Gastroesophageal sphincter (tissue), 4 donors: ENCODE results near the gene CISD3. TPM values are rescaled to one million over a fixed set of nuclear protein-coding genes. Genes with fewer than 3 reads are reported as not detected.
A peak's percentile ranks its signal among the peaks of the same experiment; 100 is the strongest.

Source experiments
- ATAC-seq: fragments of 150-250 bp; one replicate; pipeline ENCODE4 v1.9.1; 2016; ENCODE audit warnings: mild to moderate bottlenecking, moderate library complexity
- H3K27ac ChIP-seq, 4 donors: fragments of 200-600 bp; sonication (generic) in 3 of 4; 1 replicate in 3 of 4; 2 replicates in 1 of 4; pipeline ENCODE4 v1.5.1; 2016 to 2019
- H3K27me3 ChIP-seq: fragments of 200-600 bp; sonication (generic); one replicate; pipeline ENCODE4 v1.5.1; 2019
- H3K36me3 ChIP-seq, 2 donors: fragments of 200-600 bp; sonication (generic); one replicate each; pipeline ENCODE4 v1.5.1; 2019; ENCODE audit warnings: control low read depth in 1 of 2
- H3K4me1 ChIP-seq, 3 donors: fragments of 200-600 bp; sonication (generic); 1 replicate in 2 of 3; 2 replicates in 1 of 3; pipeline ENCODE4 v1.5.1; 2016 to 2019; ENCODE audit warnings: control low read depth in 2 of 3
- H3K4me3 ChIP-seq, 2 donors: fragments of 200-600 bp; sonication (generic); one replicate each; pipeline ENCODE4 v1.5.1; 2019; ENCODE audit warnings: mild to moderate bottlenecking in 1 of 2, moderate library complexity in 1 of 2
- H3K9me3 ChIP-seq, 3 donors: fragments of 200-600 bp; sonication (generic); one replicate each; pipeline ENCODE4 v1.5.1; 2017 to 2019; ENCODE audit warnings: control low read depth in 2 of 3
- CTCF ChIP-seq, 4 experiments: fragments of 200-600 bp in 2 of 4; fragments of 450-650 bp in 2 of 4; sonication (generic) in 1 of 4; IDR thresholded peaks; one replicate each; pipeline ENCODE4 v1.5.1; 2017 to 2019; ENCODE audit warnings: antibody characterized with exemption in 4 of 4, mild to moderate bottlenecking in 2 of 4, moderate library complexity in 2 of 4
- EP300 ChIP-seq: sonication (generic); formaldehyde crosslinking; IDR thresholded peaks from one replicate; pipeline ENCODE4 v1.6.1; 2017; ENCODE audit warnings: antibody characterized with exemption, mild to moderate bottlenecking
- POLR2A ChIP-seq, 2 donors: fragments of 450-650 bp; IDR thresholded peaks; one replicate each; pipeline ENCODE4 v1.6.1; 2017; ENCODE audit warnings: antibody characterized with exemption in 2 of 2, mild to moderate bottlenecking in 2 of 2, moderate library complexity in 1 of 2
- POLR2AphosphoS5 ChIP-seq: sonication (generic); formaldehyde crosslinking; IDR thresholded peaks from one replicate; pipeline ENCODE4 v1.6.1; 2017; ENCODE audit warnings: antibody characterized with exemption
- WGBS, 2 donors: methylation state at CpG; one replicate each; pipeline ENCODE4 v1.1.5; 2018; ENCODE audit warnings: low coverage in 1 of 2; 5-methylcytosine and 5-hydroxymethylcytosine counted together
- total RNA-seq, 4 donors: library from RNA; depleted of rRNA; stranded (reverse); fragments of >200 nt; gene quantifications; one replicate each; pipeline ENCODE4 v1.1.0, GENCODE V29; 2016

CISD3 gene
- total RNA-seq, 4 donors from 2014 or later = 8.5 to 14.9 (median 11.1) TPM

GRCh38 chr17:38732376-38733281 lies 2.5 kb downstream of the CISD3 start:
- Histone ChIP-seq H3K9me3 (no peaks in the 10 kb centered on the region), H3K36me3 (peaks cover 0 to 47% of the 10 kb centered on the region in 2 donors), H3K27me3 (no peaks in the 10 kb centered on the region), H3K4me3 (no peak overlapping the region), H3K27ac (peak overlapping the region in 3 of 4 donors; percentile 43 to 92 (median 91)), H3K4me1 (peaks cover 0 to 79% (median 17%) of the 10 kb centered on the region in 3 donors)
- ATAC-seq = no peak
- 10 to 63% methylated on average over 1 to 2 of the region's 7 CpGs for WGBS, 2 donors
- TF ChIP-seq CTCF (IDR thresholded peaks at IDR 0.05) (no peak), POLR2AphosphoS5 (peak; percentile 33)

DNA sequence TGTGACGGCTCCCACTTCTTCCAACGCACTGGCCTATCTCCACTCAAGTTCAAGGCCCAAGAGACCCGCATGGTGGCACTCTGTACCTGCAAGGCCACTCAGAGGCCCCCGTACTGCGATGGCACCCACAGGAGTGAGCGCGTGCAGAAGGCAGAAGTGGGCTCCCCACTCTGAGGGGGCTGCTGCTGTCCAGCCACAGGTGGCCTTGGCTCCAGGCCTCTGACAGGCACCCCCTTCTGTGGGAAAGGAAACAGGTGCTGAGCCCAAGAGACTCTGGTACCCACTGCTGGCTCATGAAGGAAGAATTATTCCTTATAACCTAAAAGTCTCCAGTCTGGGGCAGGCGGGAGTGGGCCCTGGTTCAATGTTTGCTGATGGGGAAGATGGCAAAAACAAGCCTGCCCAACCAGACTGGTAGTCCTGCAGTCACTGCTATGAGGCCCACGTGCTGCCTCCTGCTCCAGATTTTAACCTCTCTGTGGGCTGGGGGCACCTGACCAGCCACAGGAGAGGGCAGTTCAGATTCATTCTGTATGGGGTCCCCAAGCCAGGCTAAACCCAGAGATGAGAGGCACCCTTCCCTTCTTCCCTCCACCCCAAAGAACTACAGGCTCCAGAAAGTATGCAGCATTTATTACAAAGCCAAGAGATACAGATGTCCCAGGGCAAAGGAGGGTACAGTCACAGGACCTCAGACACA lies 3.3 kb downstream of the CISD3 start:
- WGBS, 2 donors = 40% methylated on average over 1 of the region's 9 CpGs; no CpG with 5 or more reads in 1 of the 2 donors
- Histone ChIP-seq H3K27me3 (no peaks in the 10 kb centered on the region), H3K4me3 (no peak overlapping the region), H3K36me3 (peaks cover 0 to 52% of the 10 kb centered on the region in 2 donors), H3K27ac (peak overlapping the region in 2 of 4 donors; percentile 43 to 92), H3K9me3 (no peaks in the 10 kb centered on the region), H3K4me1 (peaks cover 0 to 75% (median 17%) of the 10 kb centered on the region in 3 donors)
- TF ChIP-seq EP300 = no peak
- TF ChIP-seq POLR2A (IDR thresholded peaks at IDR 0.05) = no peak
- TF ChIP-seq POLR2AphosphoS5 = no peak
- no peak for TF ChIP-seq CTCF (IDR thresholded peaks at IDR 0.05)
- ATAC-seq = no peak

GRCh38 chr17:38733982-38734973 lies 4.1 kb downstream of the CISD3 start:
- peaks cover 0 to 67% (median 16%) of the 10 kb centered on the region in 3 donors for H3K4me1 ChIP-seq
- no peak for ATAC-seq
- H3K9me3 ChIP-seq = no peaks in the 10 kb centered on the region
- H3K27ac ChIP-seq = peak overlapping the region in 2 of 4 donors; percentile 14 to 44
- H3K36me3 ChIP-seq = peaks cover 0 to 61% of the 10 kb centered on the region in 2 donors
- WGBS, 2 donors = 17 to 25% methylated on average over 4 to 6 of the region's 15 CpGs
- no peak overlapping the region for H3K4me3 ChIP-seq
- no peaks in the 10 kb centered on the region for H3K27me3 ChIP-seq
- TF ChIP-seq POLR2A (IDR thresholded peaks at IDR 0.05) = no peak
- peak in 1 of 4 experiments; percentile 14 for TF ChIP-seq CTCF (IDR thresholded peaks at IDR 0.05)

DNA sequence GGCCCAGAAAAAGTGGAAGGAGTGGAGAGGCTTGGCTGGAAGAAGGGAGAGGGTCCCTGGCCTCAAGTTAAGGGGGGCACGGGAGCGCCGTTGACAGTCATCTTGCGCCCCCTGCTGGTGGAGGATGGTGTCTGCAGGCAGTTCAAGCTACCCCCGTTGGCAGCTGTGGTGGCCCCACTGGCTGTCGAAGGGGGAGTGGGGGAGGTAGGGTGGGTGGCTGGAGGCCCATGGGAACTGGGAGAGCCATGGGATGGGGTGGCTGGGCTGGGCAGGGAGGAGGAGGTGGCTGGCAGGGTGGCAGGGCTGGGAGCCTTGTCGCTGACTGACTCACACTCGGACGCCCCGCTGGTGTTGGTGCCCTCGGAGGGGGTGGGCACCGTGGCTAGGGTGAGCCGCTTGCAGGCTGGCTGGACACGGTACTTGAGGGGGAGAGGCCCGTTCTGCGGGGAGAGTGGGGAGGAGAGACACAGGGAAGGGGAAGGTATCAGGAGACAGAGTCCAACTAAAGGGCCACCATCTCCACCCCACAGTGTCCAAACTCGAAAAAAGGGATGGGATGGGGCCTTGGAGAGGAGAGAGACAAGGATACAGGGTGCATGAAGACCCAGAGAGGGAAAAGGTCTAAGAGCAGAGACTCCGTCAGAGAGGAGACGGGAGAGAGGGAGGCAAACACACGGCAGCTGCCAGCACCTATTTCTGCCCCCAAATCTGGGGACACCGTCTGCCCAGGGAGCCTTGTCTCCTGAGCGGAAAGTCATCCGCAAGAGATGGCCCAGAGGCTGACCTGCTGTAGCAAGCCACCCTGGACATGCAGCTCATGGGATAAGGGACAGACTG lies 5.2 kb downstream of the CISD3 start:
- TF ChIP-seq CTCF (IDR thresholded peaks at IDR 0.05) = peak in 3 of 4 experiments; percentile 91 to 96 (median 95)
- TF ChIP-seq POLR2AphosphoS5 = no peak
- TF ChIP-seq EP300 = no peak
- no peak for TF ChIP-seq POLR2A (IDR thresholded peaks at IDR 0.05)
- Histone ChIP-seq H3K4me3 (no peak overlapping the region), H3K9me3 (no peaks in the 10 kb centered on the region), H3K36me3 (peaks cover 0 to 71% of the 10 kb centered on the region in 2 donors), H3K27me3 (no peaks in the 10 kb centered on the region), H3K27ac (peak overlapping the region in 2 of 4 donors; percentile 33 to 44), H3K4me1 (peaks cover 0 to 62% (median 14%) of the 10 kb centered on the region in 3 donors)
- no peak for ATAC-seq
- 13 to 71% methylated on average over 4 to 6 of the region's 23 CpGs for WGBS, 2 donors
